Liver (tissue), 9 donors: Measurements from ENCODE around the gene SLC43A3. TPM values are rescaled to one million over a fixed set of nuclear protein-coding genes. Genes with fewer than 3 reads are reported as not detected.
A peak's percentile ranks its signal among the peaks of the same experiment; 100 is the strongest.

Experiments used
- DNase-seq: peaks from one replicate; pipeline ENCODE4 v3.0.0-alpha.2; 2017; ENCODE audit warnings: low spot score
- H3K27ac ChIP-seq, 2 donors: one replicate each; pipeline ENCODE4 v1.7.0; 2013; ENCODE audit warnings: inconsistent platforms in 2 of 2, low read length in 2 of 2, control low read depth in 1 of 2, low read depth in 1 of 2, mild to moderate bottlenecking in 1 of 2
- H3K27me3 ChIP-seq, 4 donors: one replicate each; pipeline versions ENCODE4 v1.6.1 to v1.7.0; 2013; ENCODE audit warnings: low read length in 3 of 4, inconsistent platforms in 1 of 4, mild to moderate bottlenecking in 1 of 4, moderate library complexity in 1 of 4; ENCODE audit not compliant: control insufficient read depth in 4 of 4, insufficient read depth in 4 of 4
- H3K36me3 ChIP-seq, 4 donors: one replicate each; pipeline versions ENCODE4 v1.6.1 to v1.7.0; 2013; ENCODE audit warnings: low read length in 3 of 4, mild to moderate bottlenecking in 3 of 4, low read depth in 1 of 4, moderate library complexity in 1 of 4; ENCODE audit not compliant: control insufficient read depth in 4 of 4, insufficient read depth in 3 of 4
- H3K4me1 ChIP-seq, 4 donors: one replicate each; pipeline versions ENCODE4 v1.6.1 to v1.7.0; 2013; ENCODE audit warnings: low read length in 3 of 4, mild to moderate bottlenecking in 3 of 4, moderate library complexity in 1 of 4; ENCODE audit not compliant: control insufficient read depth in 4 of 4, insufficient read depth in 4 of 4
- H3K4me3 ChIP-seq, 3 donors: one replicate each; pipeline versions ENCODE4 v1.6.1 to v1.7.0; 2013; ENCODE audit warnings: low read length in 3 of 3, control low read depth in 1 of 3, low read depth in 1 of 3, mild to moderate bottlenecking in 1 of 3
- H3K9ac ChIP-seq, 2 donors: one replicate each; pipeline ENCODE4 v1.7.0; 2013; ENCODE audit warnings: low read length in 2 of 2, mild to moderate bottlenecking in 2 of 2, moderate library complexity in 2 of 2, control low read depth in 1 of 2, low read depth in 1 of 2
- H3K9me3 ChIP-seq, 4 donors: one replicate each; pipeline versions ENCODE4 v1.6.1 to v1.7.0; 2013; ENCODE audit warnings: low read length in 3 of 4; ENCODE audit not compliant: control insufficient read depth in 4 of 4
- ATF3 ChIP-seq: IDR thresholded peaks from 2 replicates; pipeline ENCODE4 v1.6.1; 2016; ENCODE audit warnings: antibody characterized with exemption
- EGR1 ChIP-seq, 2 donors: IDR thresholded peaks; 2 replicates each; pipeline ENCODE4 v1.6.1; 2016 to 2018; ENCODE audit warnings: antibody characterized with exemption in 2 of 2, low read depth in 2 of 2
- FOXA1 ChIP-seq: IDR thresholded peaks from 2 replicates; pipeline ENCODE4 v1.6.1; 2016; ENCODE audit warnings: antibody characterized with exemption
- FOXA2 ChIP-seq: IDR thresholded peaks from 2 replicates; pipeline ENCODE4 v1.6.1; 2016; ENCODE audit warnings: antibody characterized with exemption
- GABPA ChIP-seq, 2 donors: IDR thresholded peaks in 1 of 2; conservative IDR thresholded peaks in 1 of 2; 2 replicates each; pipeline ENCODE4 v1.6.1; 2016; ENCODE audit warnings: antibody characterized with exemption in 2 of 2, mild to moderate bottlenecking in 1 of 2, moderate library complexity in 1 of 2
- HNF4A ChIP-seq, 2 donors: conservative IDR thresholded peaks; 2 replicates each; pipeline ENCODE4 v1.6.1; 2016; ENCODE audit warnings: antibody characterized with exemption in 2 of 2, mild to moderate bottlenecking in 2 of 2
- HNF4G ChIP-seq: IDR thresholded peaks from 2 replicates; pipeline ENCODE4 v1.6.1; 2016; ENCODE audit warnings: antibody characterized with exemption
- JUND ChIP-seq, 2 donors: IDR thresholded peaks; 2 replicates each; pipeline ENCODE4 v1.6.1; 2016; ENCODE audit warnings: antibody characterized with exemption in 2 of 2
- MAX ChIP-seq: IDR thresholded peaks from 2 replicates; pipeline ENCODE4 v1.6.1; 2016; ENCODE audit warnings: antibody characterized with exemption
- NR2F2 ChIP-seq: IDR thresholded peaks from 2 replicates; pipeline ENCODE4 v1.6.1; 2016; ENCODE audit warnings: antibody characterized with exemption
- ZBTB33 ChIP-seq: IDR thresholded peaks from 2 replicates; pipeline ENCODE4 v1.6.1; 2016; ENCODE audit warnings: antibody characterized with exemption
- WGBS: extraction: QIAGEN DNeasy Blood & Tissue Kit; methylation state at CpG from one replicate; pipeline ENCODE4 v1.1.7; 2013; 5-methylcytosine and 5-hydroxymethylcytosine counted together
- polyA plus RNA-seq, 2 donors: library from polyadenylated mRNA; stranded (reverse) in 1 of 2; unstranded in 1 of 2; fragments of 200-250 nt in 1 of 2; fragments of >200 nt in 1 of 2; fragmentation: Nextera tagmentation in 1 of 2; extraction: Ambion mirVana in 1 of 2; gene quantifications; one replicate each; pipeline versions ENCODE4 v1.2.1 to v1.2.3, GENCODE V29; 2013 to 2015
- total RNA-seq, 2 donors: library from RNA; depleted of rRNA; stranded (reverse); fragments of >200 nt; gene quantifications; one replicate each; pipeline ENCODE4 v1.2.3, GENCODE V29; 2014
- donor health status: healthy.
- donor health status: healthy.
- donor health status: healthy.
- donor health status: healthy.
- donor health status: healthy.

SLC43A3 gene
- total and polyA plus RNA-seq, 4 donors: 47.2 to 152 (median 93.0) TPM

- no peak for TF ChIP-seq ZBTB33
These were observed 46.4 kb upstream of the SLC43A3 start (continued) for GRCh38 chr11:57473285-57473841.

GRCh38 chr11:57471496-57471895 lies 44.6 kb upstream of the SLC43A3 start:
- WGBS: 92% methylated on average over 3 of the region's 3 CpGs
- Histone ChIP-seq H3K4me3 (no peak overlapping the region), H3K36me3 (peaks cover 0 to 16% (median 1%) of the 10 kb centered on the region in 4 donors), H3K4me1 (peaks cover 0 to 30% (median 13%) of the 10 kb centered on the region in 4 donors), H3K9me3 (no peaks in the 10 kb centered on the region), H3K27me3 (no peaks in the 10 kb centered on the region), H3K27ac (no peak overlapping the region), H3K9ac (no peak overlapping the region)
- TF ChIP-seq FOXA2 (peak; percentile 16), MAX (no peak)
- DNase-seq: no peak

- no peak overlapping the region for H3K4me3 ChIP-seq
- TF ChIP-seq ATF3 (no peak), HNF4A (conservative IDR thresholded peaks at IDR 0.05) (no peak), FOXA1 (no peak)
- WGBS: 91% methylated on average over 5 of the region's 5 CpGs
These were observed 42.3 kb upstream of the SLC43A3 start for GRCh38 chr11:57469268-57469667.

GRCh38 chr11:57468276-57468675 lies 41.4 kb upstream of the SLC43A3 start:
- WGBS: 86% methylated on average over 4 of the region's 4 CpGs
- DNase-seq: no peak
- H3K9me3 ChIP-seq: no peaks in the 10 kb centered on the region

More at GRCh38 chr11:57469268-57469667, 42.3 kb upstream of the SLC43A3 start:
- Histone ChIP-seq H3K36me3 (peaks cover 0 to 16% (median 3%) of the 10 kb centered on the region in 4 donors), H3K27ac (no peak overlapping the region), H3K27me3 (no peaks in the 10 kb centered on the region), H3K9me3 (no peaks in the 10 kb centered on the region), H3K9ac (no peak overlapping the region), H3K4me1 (peaks cover 0 to 14% (median 7%) of the 10 kb centered on the region in 4 donors)
- no peak for DNase-seq

More at GRCh38 chr11:57468276-57468675, 41.4 kb upstream of the SLC43A3 start:
- Histone ChIP-seq H3K4me3 (no peak overlapping the region), H3K27ac (no peak overlapping the region), H3K4me1 (peaks cover 0 to 10% (median 7%) of the 10 kb centered on the region in 4 donors), H3K27me3 (no peaks in the 10 kb centered on the region), H3K9ac (no peak overlapping the region), H3K36me3 (peaks cover 0 to 16% (median 3%) of the 10 kb centered on the region in 4 donors)
- TF ChIP-seq JUND (IDR thresholded peaks at IDR 0.05) (no peak), ZBTB33 (no peak), GABPA (IDR thresholded peaks at IDR 0.05 in 1 of 2, conservative IDR thresholded peaks at IDR 0.05 in 1 of 2) (no peak), EGR1 (IDR thresholded peaks at IDR 0.05; ENCODE audit: low read depth in 2 of 2) (no peak), NR2F2 (no peak), HNF4G (no peak)
